ENCODE measurements around the gene SLC13A4.

GRCh38 chr7:135755351-135755753 is 27.4 kb upstream of the SLC13A4 start:
- TF ChIP-seq CTCF (IDR thresholded peaks at IDR 0.05; ENCODE audit: insufficient read depth, low read depth, low read length): no peak
- TF ChIP-seq EZH2 (IDR thresholded peaks at IDR 0.05; ENCODE audit: insufficient read depth, low read length): no peak

Measured in astrocyte (in vitro differentiated cells and primary cell).